IMR-90 (cell line): ENCODE data around the gene FBXL13. TPM values are rescaled to one million over a fixed set of nuclear protein-coding genes. Genes with fewer than 3 reads are reported as not detected.
"Not testable (repeated sequence)": the region's sequence is repeated elsewhere in the genome, so short reads cannot be mapped to it uniquely, and the experiment has no call there.

Experiments
- ATAC-seq: fragments of 200-7000 bp; cut with Tn5 transposase; 2 replicates; pipeline ENCODE4 v1.9.1; 2020; ENCODE audit warnings: low read depth, mild to moderate bottlenecking, moderate library complexity
- BruUV-seq: library from RNA; stranded (reverse); fragments of 400-500 nt; replicated peaks from 2 replicates; lab custom pipeline; 2021; lab: Mats Ljungman, UMichigan
- CTCF ChIA-PET: fragments of 300-600 bp; formaldehyde crosslinking; extraction: SDS; loops from one replicate; lab custom pipeline; 2021; ENCODE audit warnings: antibody characterized with exemption; lab: Yijun Ruan, JAX
- POLR2A ChIA-PET: fragments of 300-600 bp; sonication (Branson Sonifier 250); formaldehyde crosslinking; loops from one replicate; lab custom pipeline; 2022; ENCODE audit warnings: antibody characterized with exemption; ENCODE audit not compliant: unreplicated experiment; lab: Charles Lee
- DNase-seq: peaks from one replicate; pipeline ENCODE4 v3.0.0; 2013
- H2AFZ ChIP-seq: replicated peaks from 2 replicates; pipeline ENCODE3; 2013; ENCODE audit warnings: low read length, mild to moderate bottlenecking; ENCODE audit not compliant: poor library complexity
- H2AK5ac ChIP-seq: 2 replicates; pipeline ENCODE4 v1.6.1; 2013; ENCODE audit warnings: low read depth, low read length, inconsistent platforms
- H2AK9ac ChIP-seq: replicated peaks from 2 replicates; pipeline ENCODE3; 2013; ENCODE audit warnings: mild to moderate bottlenecking, low read depth, low read length, moderate library complexity; ENCODE audit not compliant: poor library complexity
- H2BK120ac ChIP-seq: 2 replicates; pipeline ENCODE4 v1.6.1; 2013; ENCODE audit warnings: low read depth, low read length, inconsistent platforms
- H2BK15ac ChIP-seq: 3 replicates; pipeline ENCODE4 v1.6.1; 2013; ENCODE audit warnings: low read depth, low read length, inconsistent platforms
- H2BK20ac ChIP-seq: 2 replicates; pipeline ENCODE4 v1.6.1; 2013; ENCODE audit warnings: low read depth, mild to moderate bottlenecking, inconsistent platforms, low read length, moderate library complexity
- H2BK5ac ChIP-seq: 2 replicates; pipeline ENCODE4 v1.6.1; 2013; ENCODE audit warnings: mild to moderate bottlenecking, low read depth, low read length, inconsistent platforms; ENCODE audit not compliant: poor library complexity, severe bottlenecking
- H3K14ac ChIP-seq: replicated peaks from 2 replicates; pipeline ENCODE4 v1.6.1; 2013; ENCODE audit warnings: low read depth, low read length, inconsistent platforms
- H3K18ac ChIP-seq: 2 replicates; pipeline ENCODE4 v1.6.1; 2013; ENCODE audit warnings: low read depth, low read length, control low read depth
- H3K23ac ChIP-seq: 2 replicates; pipeline ENCODE4 v1.6.1; 2013; ENCODE audit warnings: low read depth, low read length, inconsistent platforms
- H3K27ac ChIP-seq: 2 replicates; pipeline ENCODE4 v1.5.1; 2013; ENCODE audit warnings: mild to moderate bottlenecking, control low read depth, low read length; ENCODE audit not compliant: insufficient read depth
- H3K27me3 ChIP-seq: 2 replicates; pipeline ENCODE4 v1.6.1; 2013; ENCODE audit warnings: low read length; ENCODE audit not compliant: control insufficient read depth, insufficient read depth
- H3K36me3 ChIP-seq: 2 replicates; pipeline ENCODE4 v1.6.1; 2013; ENCODE audit warnings: low read length, mixed read lengths; ENCODE audit not compliant: control insufficient read depth, insufficient read depth
- H3K4ac ChIP-seq: 2 replicates; pipeline ENCODE4 v1.6.1; 2013; ENCODE audit warnings: low read depth, low read length, inconsistent platforms
- H3K4me1 ChIP-seq: 2 replicates; pipeline ENCODE4 v1.6.1; 2013; ENCODE audit warnings: low read length, mixed read lengths; ENCODE audit not compliant: control insufficient read depth, insufficient read depth
- H3K4me2 ChIP-seq: 2 replicates; pipeline ENCODE4 v1.6.1; 2013; ENCODE audit warnings: low read depth, mild to moderate bottlenecking, control low read depth, low read length, moderate library complexity
- H3K4me3 ChIP-seq: 2 replicates; pipeline ENCODE4 v1.5.1; 2013; ENCODE audit warnings: low read depth, mild to moderate bottlenecking, control low read depth, low read length, moderate library complexity; ENCODE audit not compliant: insufficient read depth
- H3K56ac ChIP-seq: 2 replicates; pipeline ENCODE4 v1.6.1; 2013; ENCODE audit warnings: low read length, inconsistent platforms; ENCODE audit not compliant: insufficient read depth; ENCODE audit errors: extremely low read depth
- H3K79me1 ChIP-seq, 2 experiments: 2 replicates each; pipeline ENCODE4 v1.6.1; 2013; ENCODE audit warnings: low read length in 2 of 2, inconsistent platforms in 1 of 2, low read depth in 1 of 2
- H3K9ac ChIP-seq: 2 replicates; pipeline ENCODE4 v1.6.1; 2013; ENCODE audit warnings: low read depth, low read length, control low read depth
- H3K9me1 ChIP-seq: 2 replicates; pipeline ENCODE4 v1.6.1; 2013; ENCODE audit warnings: low read length, inconsistent platforms; ENCODE audit not compliant: insufficient read depth
- H3K9me3 ChIP-seq: 2 replicates; pipeline ENCODE4 v1.6.1; 2013; ENCODE audit warnings: low read length; ENCODE audit not compliant: control insufficient read depth, insufficient read depth
- H4K20me1 ChIP-seq: 2 replicates; pipeline ENCODE4 v1.6.1; 2013; ENCODE audit warnings: low read length, inconsistent platforms; ENCODE audit not compliant: insufficient read depth
- H4K5ac ChIP-seq: 2 replicates; pipeline ENCODE4 v1.6.1; 2013; ENCODE audit warnings: mild to moderate bottlenecking, low read depth, low read length, control low read depth
- H4K8ac ChIP-seq, 2 experiments: 2 replicates each; pipeline ENCODE4 v1.6.1; 2013; ENCODE audit warnings: low read depth in 2 of 2, low read length in 2 of 2, control low read depth in 1 of 2, inconsistent platforms in 1 of 2
- H4K91ac ChIP-seq: 2 replicates; pipeline ENCODE4 v1.6.1; 2013; ENCODE audit warnings: low read depth, low read length, inconsistent platforms; ENCODE audit not compliant: insufficient read depth
- WGBS, 2 experiments: methylation state at CpG; one replicate each; pipeline versions ENCODE4 v1.1.5 to v1.1.7; 2013; ENCODE audit warnings: missing lambda C conversion rate in 2 of 2; ENCODE audit not compliant: insufficient read length in 1 of 2; ENCODE audit errors: extremely low coverage in 2 of 2; 5-methylcytosine and 5-hydroxymethylcytosine counted together
- dilution Hi-C: fragments of 300-500 bp; cut with HindIII; formaldehyde crosslinking; loops from one replicate; pipeline ENCODE4 v1.14.3; 2018; ENCODE audit warnings: low sequenced_read_pairs; ENCODE audit not compliant: unreplicated experiment
- in situ Hi-C: fragments of 300-500 bp; cut with MboI; formaldehyde crosslinking; loops from 3 replicates; pipeline ENCODE4 v1.14.3; 2019; ENCODE audit warnings: low sequenced_read_pairs, inconsistent platforms, mixed read lengths
- intact Hi-C: fragments of 100-400 bp; cut with micrococcal nuclease; formaldehyde crosslinking; loops from 2 replicates; pipeline ENCODE4 v1.10.0; 2022
- polyA plus RNA-seq, 3 experiments: library from polyadenylated mRNA; depleted of rRNA; stranded (reverse); fragments of >200 nt; gene quantifications; 2 replicates each; pipeline ENCODE4 v1.2.3, GENCODE V29; 2012; ENCODE audit warnings: low replicate concordance in 1 of 3
- total RNA-seq: library from RNA; depleted of rRNA; stranded (reverse); fragments of >200 nt; gene quantifications from 2 replicates; pipeline ENCODE4 v1.2.3, GENCODE V29; 2012

Gene FBXL13
- total and polyA plus RNA-seq, 2 of the 4 experiments (the other 2 are of a cell fraction): 0.24 to 0.36 TPM

GRCh38 chr7:103034318-103034717 lies 40.3 kb downstream of the FBXL13 start:
- H3K23ac ChIP-seq, H3K9me1 ChIP-seq, H4K91ac ChIP-seq, H4K5ac ChIP-seq, H3K4me3 ChIP-seq, POLR2A ChIA-PET, H3K36me3 ChIP-seq, H2BK15ac ChIP-seq, BruUV-seq, H3K4me2 ChIP-seq, CTCF ChIA-PET, H3K14ac ChIP-seq, ATAC-seq, H2AFZ ChIP-seq, H2BK20ac ChIP-seq, H3K27me3 ChIP-seq, H3K18ac ChIP-seq, H3K79me1 ChIP-seq, H3K9ac ChIP-seq, H2BK5ac ChIP-seq, H3K27ac ChIP-seq, intact Hi-C loops, dilution Hi-C loops, H3K4ac ChIP-seq, H3K4me1 ChIP-seq, in situ Hi-C loops, H3K9me3 ChIP-seq, H4K8ac ChIP-seq, H2AK5ac ChIP-seq, DNase-seq, H3K56ac ChIP-seq, H4K20me1 ChIP-seq, H2BK120ac ChIP-seq, H2AK9ac ChIP-seq: not testable (repeated sequence)
- 90% methylated on average over 17 of the region's 20 CpGs; no CpG with 5 or more reads in 1 of the 2 experiments for WGBS, 2 experiments
